ENCODE results near the gene RBL1. TPM values are rescaled to one million over a fixed set of nuclear protein-coding genes. Genes with fewer than 3 reads are reported as not detected.

The RBL1 gene
- total RNA-seq (1 to 10 TPM; 9.0 to 9.5 TPM), polyA plus RNA-seq (1 to 10 TPM; 1.4 to 1.7 TPM)
- long read RNA-seq, donor 1, partial matches to known transcripts: 0 of 1 reads
- long read RNA-seq, donor 1, other reads (novel, unspliced or antisense): 0 of 1 reads
- long read RNA-seq, donor 2: 0 reads
- long read RNA-seq, donor 3: 0 reads
- long read RNA-seq, donor 4: 0 reads
- long read RNA-seq, donor 5: 0 reads

- no peaks in the 10 kb centered on the region for H3K27me3 ChIP-seq (ENCODE audit: control insufficient read depth in 3 of 3, insufficient read depth in 3 of 3, low read length in 2 of 3)
- H3K4me3 ChIP-seq: peak within 1 kb of the TSS; percentile 89
- ATAC-seq (ENCODE audit: insufficient read depth, low FRiP score) (peak; percentile 90), DNase-seq (peak; percentile 90 to 94 (median 93))
- H3K4me1 ChIP-seq (ENCODE audit: control insufficient read depth in 5 of 5, insufficient read depth in 5 of 5, low read length in 5 of 5): peaks cover 0 to 12% (median 2%) of the 10 kb centered on the region in 5 donors
- TF ChIP-seq CTCF (IDR thresholded peaks at IDR 0.05; ENCODE audit: control extremely low read depth, extremely low read depth): no peak
- WGBS, 2 donors: 0% methylated on average over 51 to 58 of the region's 58 CpGs
- no peaks in the 10 kb centered on the region for H3K9me3 ChIP-seq (ENCODE audit: control insufficient read depth in 4 of 4, insufficient read depth in 3 of 4, low read length in 3 of 4)
- peak within 1 kb of the TSS in 1 of 2 donors; percentile 39 for H3K27ac ChIP-seq (ENCODE audit: low read depth in 1 of 2, low read length in 1 of 2)
- H3K36me3 ChIP-seq (ENCODE audit: control insufficient read depth in 4 of 4, insufficient read depth in 4 of 4, low read length in 4 of 4): no peaks in the 10 kb centered on the region
- H3K9ac ChIP-seq (ENCODE audit: insufficient read depth in 1 of 2, low read length in 2 of 2): peak within 1 kb of the TSS; percentile 65 to 70
Measured at GRCh38 chr20:37095599-37096414, at the start of gene RBL1. Gene RBL1 (minus strand): TSS chr20:37095997. CDS start chr20:37095928, 69 bp downstream.

- Histone ChIP-seq H3K9ac (ENCODE audit: insufficient read depth in 1 of 2, low read length in 2 of 2) (no peak overlapping the region), H3K36me3 (ENCODE audit: control insufficient read depth in 4 of 4, insufficient read depth in 4 of 4, low read length in 4 of 4) (no peaks in the 10 kb centered on the region), H3K4me1 (ENCODE audit: control insufficient read depth in 5 of 5, insufficient read depth in 5 of 5, low read length in 5 of 5) (no peaks in the 10 kb centered on the region), H3K4me3 (no peak overlapping the region), H3K27me3 (ENCODE audit: control insufficient read depth in 3 of 3, insufficient read depth in 3 of 3, low read length in 2 of 3) (no peaks in the 10 kb centered on the region), H3K27ac (ENCODE audit: low read depth in 1 of 2, low read length in 1 of 2) (no peak overlapping the region), H3K9me3 (ENCODE audit: control insufficient read depth in 4 of 4, insufficient read depth in 3 of 4, low read length in 3 of 4) (no peaks in the 10 kb centered on the region)
- DNase-seq (no peak), ATAC-seq (ENCODE audit: insufficient read depth, low FRiP score) (no peak)
- 72 to 87% methylated on average over 8 of the region's 8 CpGs for WGBS, 2 donors
- no peak for TF ChIP-seq CTCF (IDR thresholded peaks at IDR 0.05; ENCODE audit: control extremely low read depth, extremely low read depth)
Measured at GRCh38 chr20:37144856-37145404, 49.1 kb upstream of the RBL1 start.

GRCh38 chr20:37142708-37143107 lies 46.9 kb upstream of the RBL1 start:
- Histone ChIP-seq H3K4me1 (ENCODE audit: control insufficient read depth in 5 of 5, insufficient read depth in 5 of 5, low read length in 5 of 5) (no peaks in the 10 kb centered on the region), H3K27me3 (ENCODE audit: control insufficient read depth in 3 of 3, insufficient read depth in 3 of 3, low read length in 2 of 3) (no peaks in the 10 kb centered on the region), H3K27ac (ENCODE audit: low read depth in 1 of 2, low read length in 1 of 2) (no peak overlapping the region), H3K9me3 (ENCODE audit: control insufficient read depth in 4 of 4, insufficient read depth in 3 of 4, low read length in 3 of 4) (no peaks in the 10 kb centered on the region), H3K36me3 (ENCODE audit: control insufficient read depth in 4 of 4, insufficient read depth in 4 of 4, low read length in 4 of 4) (no peaks in the 10 kb centered on the region), H3K4me3 (no peak overlapping the region), H3K9ac (ENCODE audit: insufficient read depth in 1 of 2, low read length in 2 of 2) (no peak overlapping the region)
- TF ChIP-seq CTCF (IDR thresholded peaks at IDR 0.05; ENCODE audit: control extremely low read depth, extremely low read depth): no peak
- DNase-seq (no peak), ATAC-seq (ENCODE audit: insufficient read depth, low FRiP score) (no peak)
- 92 to 93% methylated on average over 3 of the region's 3 CpGs for WGBS, 2 donors
